ENCODE results near the gene TEKT4. TPM values are rescaled to one million over a fixed set of nuclear protein-coding genes. Genes with fewer than 3 reads are reported as not detected.
"Not testable (repeated sequence)": the region's sequence is repeated elsewhere in the genome, so short reads cannot be mapped to it uniquely, and the experiment has no call there.

Gene TEKT4
- total RNA-seq, 1 donor from 2014 or later: not detected

- no peaks in the 10 kb centered on the region for H3K9me3 Mint-ChIP-seq (ENCODE audit: unreplicated experiment)
- no peak for TF ChIP-seq CTCF (IDR thresholded peaks at IDR 0.05; ENCODE audit: unreplicated experiment)
- no peak for DNase-seq (ENCODE audit: low spot score)
- no peak overlapping the region for H3K4me3 Mint-ChIP-seq (ENCODE audit: unreplicated experiment)
- no peak overlapping the region for H3K27ac Mint-ChIP-seq (ENCODE audit: unreplicated experiment)
- peaks cover under 1% of the 10 kb centered on the region for H3K4me1 Mint-ChIP-seq (ENCODE audit: unreplicated experiment)
- H3K36me3 Mint-ChIP-seq (ENCODE audit: low read depth, unreplicated experiment): no peaks in the 10 kb centered on the region
- peaks cover 12% of the 10 kb centered on the region for H3K27me3 Mint-ChIP-seq (ENCODE audit: unreplicated experiment)
These were observed 4.7 kb downstream of the TEKT4 start for GRCh38 chr2:94875820-94876522.

- H3K4me1 Mint-ChIP-seq (ENCODE audit: unreplicated experiment): no peaks in the 10 kb centered on the region
- no peak for TF ChIP-seq CTCF (IDR thresholded peaks at IDR 0.05; ENCODE audit: unreplicated experiment)
- DNase-seq (ENCODE audit: low spot score): no peak
- no peak overlapping the region for H3K27ac Mint-ChIP-seq (ENCODE audit: unreplicated experiment)
- H3K36me3 Mint-ChIP-seq (ENCODE audit: low read depth, unreplicated experiment): no peaks in the 10 kb centered on the region
- H3K27me3 Mint-ChIP-seq (ENCODE audit: unreplicated experiment): peaks cover 13% of the 10 kb centered on the region
- H3K4me3 Mint-ChIP-seq (ENCODE audit: unreplicated experiment): no peak overlapping the region
- no peaks in the 10 kb centered on the region for H3K9me3 Mint-ChIP-seq (ENCODE audit: unreplicated experiment)
These were observed 5.3 kb downstream of the TEKT4 start for GRCh38 chr2:94876523-94876863.

GRCh38 chr2:94877129-94877528 lies 5.9 kb downstream of the TEKT4 start:
- Mint-ChIP-seq H3K27me3 (ENCODE audit: unreplicated experiment) (peaks cover 11% of the 10 kb centered on the region), H3K27ac (ENCODE audit: unreplicated experiment) (no peak overlapping the region), H3K36me3 (ENCODE audit: low read depth, unreplicated experiment) (no peaks in the 10 kb centered on the region), H3K9me3 (ENCODE audit: unreplicated experiment) (no peaks in the 10 kb centered on the region), H3K4me3 (ENCODE audit: unreplicated experiment) (no peak overlapping the region), H3K4me1 (ENCODE audit: unreplicated experiment) (no peaks in the 10 kb centered on the region)
- no peak for TF ChIP-seq CTCF (IDR thresholded peaks at IDR 0.05; ENCODE audit: unreplicated experiment)
- DNase-seq (ENCODE audit: low spot score): no peak

- not testable (repeated sequence) for H3K36me3 Mint-ChIP-seq (ENCODE audit: low read depth, unreplicated experiment); H3K27ac Mint-ChIP-seq (ENCODE audit: unreplicated experiment); H3K4me1 Mint-ChIP-seq (ENCODE audit: unreplicated experiment); H3K4me3 Mint-ChIP-seq (ENCODE audit: unreplicated experiment); DNase-seq (ENCODE audit: low spot score); H3K27me3 Mint-ChIP-seq (ENCODE audit: unreplicated experiment); H3K9me3 Mint-ChIP-seq (ENCODE audit: unreplicated experiment)
These were observed 7.3 kb downstream of the TEKT4 start for GRCh38 chr2:94878575-94878974.

- Mint-ChIP-seq H3K27me3 (ENCODE audit: unreplicated experiment) (peaks cover 10% of the 10 kb centered on the region), H3K27ac (ENCODE audit: unreplicated experiment) (no peak overlapping the region), H3K4me1 (ENCODE audit: unreplicated experiment) (no peaks in the 10 kb centered on the region), H3K9me3 (ENCODE audit: unreplicated experiment) (no peaks in the 10 kb centered on the region), H3K36me3 (ENCODE audit: low read depth, unreplicated experiment) (no peaks in the 10 kb centered on the region), H3K4me3 (ENCODE audit: unreplicated experiment) (no peak overlapping the region)
- TF ChIP-seq CTCF (IDR thresholded peaks at IDR 0.05; ENCODE audit: unreplicated experiment): no peak
- DNase-seq (ENCODE audit: low spot score): no peak
These were observed 8.2 kb downstream of the TEKT4 start for GRCh38 chr2:94879314-94879981.

Data from endothelial cell (in vitro differentiated cells).